ENCODE data around the gene PCBP2. TPM values are rescaled to one million over a fixed set of nuclear protein-coding genes. Genes with fewer than 3 reads are reported as not detected.

The PCBP2 gene
- total RNA-seq, 2 experiments from 2014 or later, result 209 to 1,015 TPM

- no TSS peak for BruUV-seq (replicated peaks)
- peak overlapping the region; percentile 61; the same call in 1 of the 2 replicates for H2AFZ ChIP-seq (ENCODE audit: low read length)
Measured at GRCh38 chr12:53492830-53493609, 41.1 kb downstream of the PCBP2 start.

GRCh38 chr12:53493610-53494391, 41.9 kb downstream of the PCBP2 start:
- Histone ChIP-seq H3K9me2 (ENCODE audit: insufficient read depth, low read length) (no peaks in the 10 kb centered on the region), H3K79me2 (ENCODE audit: insufficient read depth, low read depth, low read length) (peaks cover 9% of the 10 kb centered on the region; the same call in 1 of the 2 replicates), H2AFZ (ENCODE audit: low read length) (peak overlapping the region; percentile 61; the same call in 1 of the 2 replicates), H3K27ac (ENCODE audit: low read depth, low read length, poor library complexity, severe bottlenecking) (peak overlapping the region; percentile 58), H4K20me1 (ENCODE audit: insufficient read depth, low read length) (no peaks in the 10 kb centered on the region), H3K9me3 (ENCODE audit: low read length) (no peaks in the 10 kb centered on the region), H3K4me1 (ENCODE audit: insufficient read depth, low read length, poor library complexity, severe bottlenecking) (peaks cover 53% of the 10 kb centered on the region), H3K36me3 (ENCODE audit: insufficient read depth, low read length) (no peaks in the 10 kb centered on the region), H3K4me3 (ENCODE audit: low read depth, low read length, poor library complexity, severe bottlenecking) (peak overlapping the region; percentile 69), H3K4me2 (ENCODE audit: low read length) (peak overlapping the region; percentile 86)
- peak; percentile 21 for DNase-seq (ENCODE audit: low spot score)
- POLR2A ChIA-PET, result interaction anchor here (0.5 to 1.7 kb wide), 9 partner anchors 12 to 1814 kb away, joined by 3 to 15 read pairs (median 5); partner anchors contain the start of genes AAAS and SP1
- no peak for TF ChIP-seq EZH2phosphoT487 (IDR thresholded peaks at IDR 0.05; ENCODE audit: borderline replicate concordance, low read depth, low read length)
- no peak for TF ChIP-seq CTCF (conservative IDR thresholded peaks at IDR 0.05; ENCODE audit: low read length)
- BruUV-seq (replicated peaks), result TSS peak; percentile 73
- CTCF ChIA-PET (ENCODE audit: unreplicated experiment), result interaction anchor here (0.6 to 1.0 kb wide), 4 partner anchors 15 to 419 kb away, joined by 3 to 4 read pairs (median 3); partner anchors contain the start of gene AAAS
- intact Hi-C loops (cut with micrococcal nuclease; ENCODE audit: unreplicated experiment), result no loop called here

More at GRCh38 chr12:53492830-53493609, 41.1 kb downstream of the PCBP2 start:
- Histone ChIP-seq H3K4me1 (ENCODE audit: insufficient read depth, low read length, poor library complexity, severe bottlenecking) (peaks cover 46% of the 10 kb centered on the region), H3K9me3 (ENCODE audit: low read length) (no peaks in the 10 kb centered on the region), H4K20me1 (ENCODE audit: insufficient read depth, low read length) (no peaks in the 10 kb centered on the region), H3K79me2 (ENCODE audit: insufficient read depth, low read depth, low read length) (peaks cover 1% of the 10 kb centered on the region; the same call in 1 of the 2 replicates), H3K4me2 (ENCODE audit: low read length) (peak overlapping the region; percentile 86), H3K36me3 (ENCODE audit: insufficient read depth, low read length) (peaks cover 1% of the 10 kb centered on the region; the same call in 1 of the 2 replicates), H3K4me3 (ENCODE audit: low read depth, low read length, poor library complexity, severe bottlenecking) (peak overlapping the region; percentile 69), H3K9me2 (ENCODE audit: insufficient read depth, low read length) (no peaks in the 10 kb centered on the region), H3K27ac (ENCODE audit: low read depth, low read length, poor library complexity, severe bottlenecking) (peak overlapping the region; percentile 58)
- ChIA-PET CTCF (ENCODE audit: unreplicated experiment) (interaction anchor here (0.6 to 1.0 kb wide), 2 partner anchors 140 to 418 kb away, joined by 3 read pairs; no protein-coding TSS in a partner anchor), POLR2A (interaction anchor here (0.5 to 1.7 kb wide), 9 partner anchors 9 to 1813 kb away, joined by 3 to 15 read pairs (median 5); partner anchors contain the start of genes AAAS and SP1)
- intact Hi-C loops (cut with micrococcal nuclease; ENCODE audit: unreplicated experiment), result no loop called here
- DNase-seq (ENCODE audit: low spot score), result peak; percentile 90
- TF ChIP-seq EZH2phosphoT487 (IDR thresholded peaks at IDR 0.05; ENCODE audit: borderline replicate concordance, low read depth, low read length) (no peak), CTCF (conservative IDR thresholded peaks at IDR 0.05; ENCODE audit: low read length) (peak; percentile 28)

All from OCI-LY7 (cell line).